Measurements from ENCODE around the gene DENND6B. TPM values are rescaled to one million over a fixed set of nuclear protein-coding genes. Genes with fewer than 3 reads are reported as not detected.
"Not testable (repeated sequence)": the region's sequence is repeated elsewhere in the genome, so short reads cannot be mapped to it uniquely, and the experiment has no call there.

The DENND6B gene
- total RNA-seq, 1 experiment from 2014 or later: 4.0 TPM

DNA sequence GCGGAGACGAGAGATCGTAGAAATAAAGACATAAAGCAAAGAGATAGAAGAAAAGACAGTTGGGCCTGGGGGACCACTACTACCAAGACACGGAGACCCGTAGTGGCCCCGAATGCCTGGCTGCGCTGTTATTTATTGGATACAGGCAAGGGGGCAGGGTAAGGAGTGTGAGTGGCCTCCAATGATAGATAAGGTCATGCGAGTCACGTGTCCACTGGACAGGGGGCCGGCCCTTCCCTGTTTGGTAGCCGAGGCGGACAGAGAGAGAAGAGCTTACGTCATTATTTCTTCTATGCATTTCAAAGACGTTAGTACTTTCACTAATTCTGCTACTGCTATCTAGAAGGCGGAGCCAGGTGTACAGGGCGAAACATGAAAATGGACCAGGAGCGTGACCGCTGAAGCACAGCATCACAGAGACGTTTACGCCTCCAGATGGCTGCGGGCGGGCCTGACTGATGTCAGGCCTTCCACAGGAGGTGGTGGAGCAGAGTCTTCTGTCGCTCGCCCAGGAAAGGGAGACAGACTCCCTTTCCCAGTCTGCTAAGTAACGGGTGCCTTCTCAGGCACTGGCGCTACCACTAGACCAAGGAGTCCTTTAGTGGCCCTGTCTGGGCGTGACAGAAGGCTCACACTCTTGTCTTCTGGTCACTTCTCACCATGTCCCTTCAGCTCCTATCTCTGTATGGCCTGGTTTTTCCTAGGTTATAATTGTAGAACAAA is 41.1 kb upstream of the DENND6B start:
- CTCF ChIA-PET: interaction anchor here (0.6 to 2.2 kb wide), 5 partner anchors 12 to 164 kb away, joined by 3 to 7 read pairs (median 4); no protein-coding TSS in a partner anchor
- TF ChIP-seq, protein P1, sequence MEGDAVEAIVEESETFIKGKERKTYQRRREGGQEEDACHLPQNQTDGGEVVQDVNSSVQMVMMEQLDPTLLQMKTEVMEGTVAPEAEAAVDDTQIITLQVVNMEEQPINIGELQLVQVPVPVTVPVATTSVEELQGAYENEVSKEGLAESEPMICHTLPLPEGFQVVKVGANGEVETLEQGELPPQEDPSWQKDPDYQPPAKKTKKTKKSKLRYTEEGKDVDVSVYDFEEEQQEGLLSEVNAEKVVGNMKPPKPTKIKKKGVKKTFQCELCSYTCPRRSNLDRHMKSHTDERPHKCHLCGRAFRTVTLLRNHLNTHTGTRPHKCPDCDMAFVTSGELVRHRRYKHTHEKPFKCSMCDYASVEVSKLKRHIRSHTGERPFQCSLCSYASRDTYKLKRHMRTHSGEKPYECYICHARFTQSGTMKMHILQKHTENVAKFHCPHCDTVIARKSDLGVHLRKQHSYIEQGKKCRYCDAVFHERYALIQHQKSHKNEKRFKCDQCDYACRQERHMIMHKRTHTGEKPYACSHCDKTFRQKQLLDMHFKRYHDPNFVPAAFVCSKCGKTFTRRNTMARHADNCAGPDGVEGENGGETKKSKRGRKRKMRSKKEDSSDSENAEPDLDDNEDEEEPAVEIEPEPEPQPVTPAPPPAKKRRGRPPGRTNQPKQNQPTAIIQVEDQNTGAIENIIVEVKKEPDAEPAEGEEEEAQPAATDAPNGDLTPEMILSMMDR (IDR thresholded peaks at IDR 0.05; ENCODE audit: unreplicated experiment): no peak
- H3K36me3 Mint-ChIP-seq (ENCODE audit: insufficient read depth, unreplicated experiment): peaks cover 23% of the 10 kb centered on the region
- intact Hi-C loops (cut with micrococcal nuclease): no loop called here
- BruUV-seq (replicated peaks): no TSS peak
- H3K4me1 Mint-ChIP-seq (ENCODE audit: insufficient read depth, unreplicated experiment): no peaks in the 10 kb centered on the region
- H3K9me3 Mint-ChIP-seq (ENCODE audit: unreplicated experiment): no peaks in the 10 kb centered on the region
- no peak overlapping the region for H3K4me3 Mint-ChIP-seq (ENCODE audit: unreplicated experiment)
- no peaks in the 10 kb centered on the region for H3K27me3 Mint-ChIP-seq (ENCODE audit: insufficient read depth, unreplicated experiment)
- DNase-seq (ENCODE audit: unreplicated experiment): no peak
- H3K27ac Mint-ChIP-seq (ENCODE audit: low read depth, unreplicated experiment): no peak overlapping the region
- POLR2A ChIA-PET: interaction anchor here (0.7 kb wide), 1 partner anchor 157 kb away, joined by 3 read pairs; no protein-coding TSS in a partner anchor

- CTCF ChIA-PET: interaction anchor here (0.9 to 1.1 kb wide), 2 partner anchors 23 to 42 kb away, joined by 3 read pairs; no protein-coding TSS in a partner anchor
- not testable (repeated sequence) for H3K4me1 Mint-ChIP-seq (ENCODE audit: insufficient read depth, unreplicated experiment); H3K27ac Mint-ChIP-seq (ENCODE audit: low read depth, unreplicated experiment)
Observed at GRCh38 chr22:50363803-50364194, 37.0 kb upstream of the DENND6B start.

DNA sequence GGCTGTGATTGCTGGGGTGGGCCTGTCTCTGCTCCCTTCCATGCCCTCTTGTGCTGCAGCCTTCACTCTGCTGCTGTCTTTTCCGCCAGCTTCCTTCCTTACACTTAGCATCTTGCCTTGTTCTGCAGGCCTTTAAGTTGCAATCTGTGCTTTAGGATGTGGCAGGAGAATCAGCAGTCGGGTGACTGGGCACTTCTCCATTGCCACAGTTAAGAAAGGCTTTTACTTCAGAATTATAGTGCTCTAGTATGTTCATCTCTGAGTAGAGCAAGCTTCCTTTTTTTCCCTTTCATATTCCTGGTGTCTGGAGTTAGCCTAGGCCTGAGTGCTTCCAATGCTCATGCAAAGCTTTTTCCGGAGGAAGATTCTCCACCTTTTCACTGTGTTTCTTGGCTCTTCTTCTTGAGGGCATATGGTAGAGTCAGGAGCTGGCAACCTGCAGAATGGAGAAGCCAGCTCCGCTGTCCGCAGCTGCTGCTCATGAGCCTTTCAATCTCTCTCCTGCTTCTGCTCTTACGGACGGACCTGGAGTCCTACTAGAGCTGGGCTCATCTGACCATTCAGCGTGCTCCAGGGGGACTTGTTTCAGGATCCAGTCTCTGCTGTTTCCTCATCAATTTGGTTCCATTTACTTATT is 36.5 kb upstream of the DENND6B start:
- intact Hi-C loops (cut with micrococcal nuclease): no loop called here
- Mint-ChIP-seq H3K27me3 (ENCODE audit: insufficient read depth, unreplicated experiment) (no peaks in the 10 kb centered on the region), H3K36me3 (ENCODE audit: insufficient read depth, unreplicated experiment) (peaks cover 36% of the 10 kb centered on the region), H3K9me3 (ENCODE audit: unreplicated experiment) (no peaks in the 10 kb centered on the region), H3K4me3 (ENCODE audit: unreplicated experiment) (no peak overlapping the region), H3K4me1 (ENCODE audit: insufficient read depth, unreplicated experiment) (peaks cover 6% of the 10 kb centered on the region), H3K27ac (ENCODE audit: low read depth, unreplicated experiment) (no peak overlapping the region)
- no peak for DNase-seq (ENCODE audit: unreplicated experiment)
- TF ChIP-seq, protein P1 (IDR thresholded peaks at IDR 0.05; ENCODE audit: unreplicated experiment): no peak
- ChIA-PET POLR2A (interaction anchor here (0.7 kb wide), 2 partner anchors 9 to 119 kb away, joined by 6 to 7 read pairs; no protein-coding TSS in a partner anchor), CTCF (interaction anchor here (1.1 to 1.7 kb wide), 2 partner anchors 12 to 22 kb away, joined by 3 to 4 read pairs; no protein-coding TSS in a partner anchor)
- BruUV-seq (replicated peaks): no TSS peak

More at GRCh38 chr22:50363803-50364194, 37.0 kb upstream of the DENND6B start:
- H3K27me3 Mint-ChIP-seq (ENCODE audit: insufficient read depth, unreplicated experiment); H3K9me3 Mint-ChIP-seq (ENCODE audit: unreplicated experiment); intact Hi-C loops (cut with micrococcal nuclease); DNase-seq (ENCODE audit: unreplicated experiment); H3K4me3 Mint-ChIP-seq (ENCODE audit: unreplicated experiment); BruUV-seq (replicated peaks): not testable (repeated sequence)
- POLR2A ChIA-PET: interaction anchor here (0.6 to 0.7 kb wide), 2 partner anchors 29 to 120 kb away, joined by 3 to 7 read pairs; no protein-coding TSS in a partner anchor
- peaks cover 36% of the 10 kb centered on the region for H3K36me3 Mint-ChIP-seq (ENCODE audit: insufficient read depth, unreplicated experiment)

DNA sequence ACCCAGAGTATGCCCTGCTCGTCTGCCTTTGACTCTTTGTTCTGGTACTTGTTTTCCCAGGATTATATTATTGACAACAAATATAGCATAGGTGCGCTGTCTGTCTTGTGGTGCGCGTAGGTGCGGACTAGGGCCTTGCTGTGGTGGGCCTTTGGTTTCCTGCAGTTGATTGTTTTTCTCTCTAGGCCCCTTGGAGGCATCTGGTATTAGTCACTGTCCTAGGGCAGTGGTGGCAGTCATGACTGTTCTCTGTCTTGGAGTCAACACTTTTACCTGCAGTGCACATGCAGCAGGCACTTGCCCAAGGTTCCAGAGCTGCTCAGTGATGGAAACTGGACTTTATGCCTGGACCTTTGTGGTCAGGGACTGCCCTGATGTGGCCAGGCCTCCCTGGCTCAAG is 34.9 kb upstream of the DENND6B start:
- Mint-ChIP-seq H3K4me1 (ENCODE audit: insufficient read depth, unreplicated experiment) (peaks cover 6% of the 10 kb centered on the region), H3K27ac (ENCODE audit: low read depth, unreplicated experiment) (no peak overlapping the region), H3K27me3 (ENCODE audit: insufficient read depth, unreplicated experiment) (no peaks in the 10 kb centered on the region), H3K36me3 (ENCODE audit: insufficient read depth, unreplicated experiment) (peaks cover 28% of the 10 kb centered on the region), H3K9me3 (ENCODE audit: unreplicated experiment) (no peaks in the 10 kb centered on the region), H3K4me3 (ENCODE audit: unreplicated experiment) (no peak overlapping the region)
- intact Hi-C loops (cut with micrococcal nuclease): no loop called here
- POLR2A ChIA-PET: interaction anchor here (0.5 kb wide), 1 partner anchor 121 kb away, joined by 3 read pairs; no protein-coding TSS in a partner anchor
- DNase-seq (ENCODE audit: unreplicated experiment): no peak
- BruUV-seq (replicated peaks): no TSS peak
- TF ChIP-seq, protein P1 (IDR thresholded peaks at IDR 0.05; ENCODE audit: unreplicated experiment): no peak
- CTCF ChIA-PET: interaction anchor here (0.5 to 1.7 kb wide), 5 partner anchors 11 to 173 kb away, joined by 3 to 4 read pairs (median 3); no protein-coding TSS in a partner anchor
